Type B pancreatic cell (in vitro differentiated cells): ENCODE results near the gene ATPAF1. TPM values are rescaled to one million over a fixed set of nuclear protein-coding genes. Genes with fewer than 3 reads are reported as not detected.
"Not testable (repeated sequence)": the region's sequence is repeated elsewhere in the genome, so short reads cannot be mapped to it uniquely, and the experiment has no call there.

Experiments
- DNase-seq: peaks from one replicate; pipeline ENCODE4 v3.0.0; 2021; ENCODE audit warnings: mixed read lengths; ENCODE audit not compliant: unreplicated experiment; ENCODE audit errors: extremely low spot score
- H3K27ac Mint-ChIP-seq: 2 replicates; pipeline ENCODE4 v1.8.0; 2021; ENCODE audit warnings: mild to moderate bottlenecking, mixed read lengths
- H3K27me3 Mint-ChIP-seq: 2 replicates; pipeline ENCODE4 v1.8.0; 2021; ENCODE audit warnings: mixed read lengths
- H3K36me3 Mint-ChIP-seq: 2 replicates; pipeline ENCODE4 v1.8.0; 2021; ENCODE audit warnings: mixed read lengths
- H3K4me1 Mint-ChIP-seq: one replicate; pipeline ENCODE4 v1.8.0; 2021; ENCODE audit warnings: mixed read lengths; ENCODE audit not compliant: unreplicated experiment
- H3K4me3 Mint-ChIP-seq: 2 replicates; pipeline ENCODE4 v1.8.0; 2021; ENCODE audit warnings: mild to moderate bottlenecking, mixed read lengths
- H3K9me3 Mint-ChIP-seq: 2 replicates; pipeline ENCODE4 v1.8.0; 2021; ENCODE audit warnings: mixed read lengths
- CTCF ChIP-seq: fragments of 200-600 bp; sonication (generic); conservative IDR thresholded peaks from 2 replicates; pipeline ENCODE4 v1.5.0; 2021; ENCODE audit warnings: antibody characterized with exemption, mild to moderate bottlenecking
- total RNA-seq: library from RNA; stranded (reverse); gene quantifications from 2 replicates; pipeline ENCODE4 v1.2.1, GENCODE V29; 2021; ENCODE audit warnings: low replicate concordance

The ATPAF1 gene
- total RNA-seq, 1 donor from 2014 or later, result 55.7 TPM

GRCh38 chr1:46672696-46673095 is 4.5 kb upstream of the ATPAF1 start:
- no peak for DNase-seq
- Mint-ChIP-seq H3K4me1 (no peaks in the 10 kb centered on the region), H3K4me3 (no peak overlapping the region), H3K27me3 (no peaks in the 10 kb centered on the region), H3K9me3 (no peaks in the 10 kb centered on the region), H3K27ac (no peak overlapping the region), H3K36me3 (peaks cover 9% of the 10 kb centered on the region)
- no peak for TF ChIP-seq CTCF

GRCh38 chr1:46671554-46671953 is 3.4 kb upstream of the ATPAF1 start, which contains the start of gene TEX38:
Gene TEX38 (plus strand): TSS chr1:46671854. CDS start chr1:46671935, 81 bp downstream.
- H3K4me3 Mint-ChIP-seq, result no peak within 1 kb of the TSS
- H3K9me3 Mint-ChIP-seq, result no peaks in the 10 kb centered on the region
- H3K36me3 Mint-ChIP-seq, result no peaks in the 10 kb centered on the region
- TF ChIP-seq CTCF, result no peak
- H3K4me1 Mint-ChIP-seq, result peaks cover 11% of the 10 kb centered on the region
- no peaks in the 10 kb centered on the region for H3K27me3 Mint-ChIP-seq
- DNase-seq, result no peak
- H3K27ac Mint-ChIP-seq, result no peak within 1 kb of the TSS

GRCh38 chr1:46670134-46670533 is 2.0 kb upstream of the ATPAF1 start:
- H3K27me3 Mint-ChIP-seq, result no peaks in the 10 kb centered on the region
- no peak overlapping the region for H3K27ac Mint-ChIP-seq
- H3K36me3 Mint-ChIP-seq, result no peaks in the 10 kb centered on the region
- no peak for TF ChIP-seq CTCF
- no peaks in the 10 kb centered on the region for H3K9me3 Mint-ChIP-seq
- H3K4me3 Mint-ChIP-seq, result no peak overlapping the region
- H3K4me1 Mint-ChIP-seq, result peaks cover 13% of the 10 kb centered on the region
- no peak for DNase-seq

GRCh38 chr1:46665983-46666382 is 2.2 kb downstream of the ATPAF1 start:
- DNase-seq, result no peak
- no peak for TF ChIP-seq CTCF
- Mint-ChIP-seq H3K27me3 (no peaks in the 10 kb centered on the region), H3K4me1 (peaks cover 13% of the 10 kb centered on the region), H3K9me3 (no peaks in the 10 kb centered on the region), H3K27ac (no peak overlapping the region), H3K4me3 (peak overlapping the region; percentile 73), H3K36me3 (peaks cover 9% of the 10 kb centered on the region)

- H3K27ac Mint-ChIP-seq, DNase-seq, H3K27me3 Mint-ChIP-seq, H3K4me3 Mint-ChIP-seq, H3K9me3 Mint-ChIP-seq, H3K36me3 Mint-ChIP-seq: not testable (repeated sequence)
- peaks cover 13% of the 10 kb centered on the region for H3K4me1 Mint-ChIP-seq
Observed at GRCh38 chr1:46662919-46663318, 5.2 kb downstream of the ATPAF1 start.

GRCh38 chr1:46660116-46660515 is 8.0 kb downstream of the ATPAF1 start:
- H3K4me1 Mint-ChIP-seq, H3K9me3 Mint-ChIP-seq, H3K27me3 Mint-ChIP-seq, H3K27ac Mint-ChIP-seq, DNase-seq, H3K4me3 Mint-ChIP-seq: not testable (repeated sequence)
- peaks cover 23% of the 10 kb centered on the region for H3K36me3 Mint-ChIP-seq

- no peak overlapping the region for H3K4me3 Mint-ChIP-seq
- no peak for TF ChIP-seq CTCF
- no peaks in the 10 kb centered on the region for H3K27me3 Mint-ChIP-seq
- no peaks in the 10 kb centered on the region for H3K4me1 Mint-ChIP-seq
- H3K9me3 Mint-ChIP-seq, result no peaks in the 10 kb centered on the region
- H3K36me3 Mint-ChIP-seq, result peaks cover 23% of the 10 kb centered on the region
- no peak for DNase-seq
- H3K27ac Mint-ChIP-seq, result no peak overlapping the region
Observed at GRCh38 chr1:46659307-46659870, 8.8 kb downstream of the ATPAF1 start.
